SJSA1 (cell line): Measurements from ENCODE around the gene GRID2. TPM values are rescaled to one million over a fixed set of nuclear protein-coding genes. Genes with fewer than 3 reads are reported as not detected.

ENCODE experiments used
- DNase-seq, 2 experiments: peaks; one replicate each; pipeline ENCODE4 v3.0.0-alpha.2; 2015 to 2020; ENCODE audit warnings: low spot score in 2 of 2, low read depth in 1 of 2
- H3K27ac ChIP-seq: fragments of 250-450 bp; sonication (Bioruptor Pico); 2 replicates; pipeline ENCODE4 v1.5.1; 2020; ENCODE audit warnings: mild to moderate bottlenecking, moderate library complexity
- H3K27me3 ChIP-seq: fragments of 250-450 bp; sonication (Bioruptor Pico); replicated peaks from 2 replicates; pipeline ENCODE4 v1.5.1; 2020; ENCODE audit warnings: mild to moderate bottlenecking, moderate library complexity
- H3K36me3 ChIP-seq: fragments of 250-450 bp; sonication (Bioruptor Pico); 2 replicates; pipeline ENCODE4 v1.5.1; 2020; ENCODE audit warnings: mild to moderate bottlenecking
- H3K4me1 ChIP-seq: fragments of 250-450 bp; sonication (Bioruptor Pico); replicated peaks from 2 replicates; pipeline ENCODE4 v1.6.1; 2021; ENCODE audit warnings: mild to moderate bottlenecking
- H3K4me3 ChIP-seq: fragments of 250-450 bp; sonication (Bioruptor Pico); 2 replicates; pipeline ENCODE4 v1.5.1; 2020; ENCODE audit warnings: mild to moderate bottlenecking
- H3K9me3 ChIP-seq: fragments of 250-450 bp; sonication (Bioruptor Pico); replicated peaks from 2 replicates; pipeline ENCODE4 v1.5.1; 2020; ENCODE audit warnings: mild to moderate bottlenecking
- total RNA-seq: library from RNA; depleted of rRNA; stranded (reverse); fragments of >200 nt; shearing (Covaris generic); gene quantifications from 2 replicates; pipeline ENCODE4 v1.2.3, GENCODE V29; 2014

GRID2 gene
- total RNA-seq, 1 experiment from 2014 or later = not detected

DNA sequence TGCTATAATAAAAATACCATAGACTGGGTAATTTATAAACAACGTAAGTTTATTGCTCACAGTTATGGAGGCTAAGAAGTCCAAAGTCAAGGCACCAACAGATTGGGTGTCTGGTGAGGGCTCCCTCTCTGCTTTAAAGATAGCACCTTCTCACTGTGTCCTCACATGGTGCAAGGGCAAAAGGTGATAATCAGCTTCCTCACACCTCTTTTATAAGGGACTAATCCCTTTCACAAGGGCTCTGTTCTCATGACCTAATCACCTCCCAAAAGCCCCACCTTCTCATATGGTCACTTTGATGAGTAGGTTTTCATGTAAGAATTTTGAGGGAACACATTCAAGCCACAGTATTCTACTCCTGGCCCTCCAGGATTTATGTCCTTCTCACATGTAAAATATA is 883.1 kb downstream of the GRID2 start:
- Histone ChIP-seq H3K9me3 (no peaks in the 10 kb centered on the region), H3K36me3 (no peaks in the 10 kb centered on the region), H3K4me1 (no peaks in the 10 kb centered on the region), H3K27me3 (no peaks in the 10 kb centered on the region), H3K4me3 (no peak overlapping the region), H3K27ac (no peak overlapping the region)
- no peak for DNase-seq

- Histone ChIP-seq H3K4me3 (no peak overlapping the region), H3K36me3 (no peaks in the 10 kb centered on the region), H3K27me3 (no peaks in the 10 kb centered on the region), H3K9me3 (no peaks in the 10 kb centered on the region), H3K27ac (no peak overlapping the region), H3K4me1 (no peaks in the 10 kb centered on the region)
- no peak for DNase-seq
Measured at GRCh38 chr4:93187466-93187865, 883.7 kb downstream of the GRID2 start.

DNA sequence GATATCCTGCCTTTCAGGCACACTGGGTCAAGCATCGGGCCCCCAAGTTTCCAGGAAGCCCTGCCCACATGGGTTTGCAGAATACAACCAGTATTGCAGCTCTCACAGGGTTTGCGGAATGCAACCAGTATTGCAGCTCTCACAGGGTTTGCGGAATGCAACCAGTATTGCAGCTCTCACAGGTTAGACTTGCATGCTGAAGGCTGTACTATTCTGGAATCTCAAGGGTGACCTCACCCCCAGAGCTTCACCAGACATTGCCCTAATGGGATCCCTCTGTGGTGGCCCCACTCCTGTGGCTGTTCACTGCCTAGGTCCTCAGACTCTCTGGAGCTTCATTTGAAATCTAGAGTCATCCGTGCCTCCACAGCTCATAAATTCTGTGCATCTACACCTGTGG is 884.1 kb downstream of the GRID2 start:
- no peak for DNase-seq
- no peaks in the 10 kb centered on the region for H3K9me3 ChIP-seq
- H3K4me1 ChIP-seq = no peaks in the 10 kb centered on the region
- no peaks in the 10 kb centered on the region for H3K36me3 ChIP-seq
- no peak overlapping the region for H3K27ac ChIP-seq
- H3K27me3 ChIP-seq = no peaks in the 10 kb centered on the region
- H3K4me3 ChIP-seq = no peak overlapping the region

- Histone ChIP-seq H3K4me3 (no peak overlapping the region), H3K27me3 (no peaks in the 10 kb centered on the region), H3K36me3 (no peaks in the 10 kb centered on the region), H3K27ac (no peak overlapping the region), H3K9me3 (no peaks in the 10 kb centered on the region), H3K4me1 (no peaks in the 10 kb centered on the region)
- peak in 1 of 2 experiments; percentile 16 for DNase-seq
Measured at GRCh38 chr4:93199492-93199891, 895.7 kb downstream of the GRID2 start.

DNA sequence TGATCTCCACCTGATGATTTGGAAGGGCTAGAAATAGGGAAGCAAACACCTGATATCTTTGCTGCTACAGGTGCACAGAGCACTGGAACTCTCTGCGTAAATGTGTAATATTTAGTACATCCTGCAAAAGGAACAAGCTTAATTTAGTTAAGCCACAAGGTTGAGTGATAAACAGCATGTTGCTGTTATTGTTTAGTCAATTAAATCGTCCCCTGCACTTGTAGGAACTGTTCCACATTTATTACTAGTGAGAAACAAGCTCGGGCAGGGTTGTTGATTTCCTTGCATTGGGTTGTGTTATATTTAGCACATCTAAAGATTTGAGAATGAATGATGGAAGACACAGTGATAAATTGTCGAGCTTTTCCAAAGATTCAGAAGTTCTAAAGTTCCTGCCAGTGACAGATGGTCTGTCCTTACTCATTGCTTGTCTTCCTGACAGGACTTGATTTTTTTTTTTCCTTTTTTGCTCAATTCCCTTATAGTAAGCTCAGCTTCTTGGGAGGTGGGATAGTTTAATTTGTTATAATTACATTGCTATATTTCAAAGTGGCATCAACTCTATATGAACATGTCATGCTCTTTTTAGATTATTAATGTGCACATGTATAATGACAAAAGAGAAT is 897.8 kb downstream of the GRID2 start:
- Histone ChIP-seq H3K4me1 (no peaks in the 10 kb centered on the region), H3K36me3 (no peaks in the 10 kb centered on the region)

GRCh38 chr4:93203708-93204107 is 899.9 kb downstream of the GRID2 start:
- Histone ChIP-seq H3K9me3 (no peaks in the 10 kb centered on the region), H3K27ac (no peak overlapping the region), H3K36me3 (no peaks in the 10 kb centered on the region), H3K4me1 (no peaks in the 10 kb centered on the region), H3K27me3 (no peaks in the 10 kb centered on the region), H3K4me3 (no peak overlapping the region)
- no peak for DNase-seq

More for the DNA sequence above, 897.8 kb downstream of the GRID2 start:
- Histone ChIP-seq H3K9me3 (no peaks in the 10 kb centered on the region), H3K27me3 (no peaks in the 10 kb centered on the region), H3K27ac (no peak overlapping the region), H3K4me3 (no peak overlapping the region)
- no peak for DNase-seq

DNA sequence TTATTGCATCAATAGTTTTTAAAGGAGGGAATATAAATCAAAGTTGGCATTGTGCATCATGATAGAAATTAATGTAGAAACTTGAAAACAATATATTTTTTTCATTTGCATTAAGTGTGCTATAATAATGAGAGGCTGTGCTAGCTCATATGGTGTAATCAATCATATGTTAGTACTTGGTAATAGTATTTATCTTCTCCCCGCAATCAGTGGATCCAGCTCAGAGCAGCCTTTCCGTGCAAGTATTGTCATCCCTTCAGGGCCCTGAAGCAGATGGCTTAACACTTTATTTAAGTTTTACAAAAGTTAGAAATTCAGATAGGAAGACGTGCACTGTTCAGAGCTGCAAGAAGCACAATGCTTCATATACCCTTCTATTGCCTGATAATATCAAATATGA is 908.5 kb downstream of the GRID2 start:
- 0 out of 2 replicates have a peak, but pooled peaks cover 3% of the 10 kb centered on the region for H3K27me3 ChIP-seq
- DNase-seq = no peak
- H3K27ac ChIP-seq = no peak overlapping the region
- H3K36me3 ChIP-seq = no peaks in the 10 kb centered on the region
- no peaks in the 10 kb centered on the region for H3K4me1 ChIP-seq
- no peak overlapping the region for H3K4me3 ChIP-seq
- no peaks in the 10 kb centered on the region for H3K9me3 ChIP-seq

GRCh38 chr4:93216646-93217045 is 912.9 kb downstream of the GRID2 start:
- Histone ChIP-seq H3K36me3 (no peaks in the 10 kb centered on the region), H3K4me1 (no peaks in the 10 kb centered on the region), H3K27me3 (0 out of 2 replicates have a peak, but pooled peaks cover 3% of the 10 kb centered on the region), H3K27ac (no peak overlapping the region), H3K9me3 (no peaks in the 10 kb centered on the region), H3K4me3 (no peak overlapping the region)
- no peak for DNase-seq

DNA sequence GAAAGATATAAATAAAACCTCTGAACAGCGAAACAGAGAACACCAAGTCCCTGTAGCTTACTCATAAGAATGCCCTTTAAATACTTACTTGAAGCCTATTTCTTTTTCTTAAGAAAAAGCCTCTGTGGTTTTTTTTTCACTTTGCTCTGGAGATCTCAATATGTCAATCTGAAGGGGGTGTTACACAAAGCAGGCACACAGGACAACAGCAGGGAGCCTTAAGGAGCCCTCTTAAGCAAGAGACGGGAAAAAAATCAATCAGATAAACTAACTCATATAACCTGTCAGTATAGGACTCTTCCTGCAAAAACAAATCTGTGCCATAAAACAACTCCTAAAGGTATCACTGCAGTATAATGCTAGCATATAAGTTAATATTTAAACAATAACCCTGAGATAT is 913.7 kb downstream of the GRID2 start:
- H3K27me3 ChIP-seq = 0 out of 2 replicates have a peak, but pooled peaks cover 3% of the 10 kb centered on the region
- H3K4me3 ChIP-seq = no peak overlapping the region
- no peaks in the 10 kb centered on the region for H3K4me1 ChIP-seq
- no peaks in the 10 kb centered on the region for H3K9me3 ChIP-seq
- H3K36me3 ChIP-seq = no peaks in the 10 kb centered on the region
- H3K27ac ChIP-seq = no peak overlapping the region
- no peak for DNase-seq

DNA sequence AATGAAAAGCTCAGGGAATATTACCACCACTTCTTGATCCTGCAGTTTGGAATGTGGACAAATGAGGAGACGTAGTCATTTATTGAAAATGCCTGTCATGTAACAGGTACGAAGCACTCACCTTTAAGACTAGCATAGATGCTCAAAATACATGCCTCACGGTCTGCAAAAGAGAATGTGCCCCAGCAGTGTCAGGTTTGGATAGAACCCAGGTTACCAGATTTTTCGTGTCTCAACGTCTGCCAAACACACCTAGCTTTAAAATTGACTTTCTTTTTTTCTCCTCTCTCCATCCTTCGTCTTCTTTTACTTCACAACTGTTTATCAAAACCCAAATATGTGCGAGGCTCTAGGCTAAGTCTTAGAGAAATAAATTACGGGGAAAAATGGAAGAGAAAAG is 918.0 kb downstream of the GRID2 start:
- Histone ChIP-seq H3K27ac (no peak overlapping the region), H3K4me1 (no peaks in the 10 kb centered on the region), H3K27me3 (0 out of 2 replicates have a peak, but pooled peaks cover 3% of the 10 kb centered on the region), H3K36me3 (no peaks in the 10 kb centered on the region), H3K4me3 (no peak overlapping the region), H3K9me3 (no peaks in the 10 kb centered on the region)
- DNase-seq = no peak

DNA sequence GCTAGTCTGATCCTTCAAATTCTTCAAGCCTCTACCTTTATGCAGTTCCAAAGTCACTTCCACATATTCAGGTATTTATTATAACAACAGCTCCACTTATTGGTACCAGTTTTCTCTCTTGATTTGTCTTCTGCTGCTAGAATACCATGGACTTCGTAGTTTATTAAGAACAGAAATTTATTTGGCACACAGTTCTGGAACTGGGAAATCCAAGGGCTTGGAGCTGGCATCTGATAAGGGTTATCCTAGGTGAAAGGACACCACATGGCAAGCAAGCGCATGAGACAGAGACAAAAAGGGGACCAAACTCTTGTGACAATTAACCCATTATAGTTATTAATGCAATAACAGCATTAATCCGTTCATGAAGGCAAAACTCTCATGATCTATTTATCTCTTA is 924.3 kb downstream of the GRID2 start:
- no peaks in the 10 kb centered on the region for H3K9me3 ChIP-seq
- DNase-seq = no peak
- no peaks in the 10 kb centered on the region for H3K4me1 ChIP-seq
- no peak overlapping the region for H3K27ac ChIP-seq
- H3K4me3 ChIP-seq = no peak overlapping the region
- no peaks in the 10 kb centered on the region for H3K36me3 ChIP-seq
- H3K27me3 ChIP-seq = no peaks in the 10 kb centered on the region

DNA sequence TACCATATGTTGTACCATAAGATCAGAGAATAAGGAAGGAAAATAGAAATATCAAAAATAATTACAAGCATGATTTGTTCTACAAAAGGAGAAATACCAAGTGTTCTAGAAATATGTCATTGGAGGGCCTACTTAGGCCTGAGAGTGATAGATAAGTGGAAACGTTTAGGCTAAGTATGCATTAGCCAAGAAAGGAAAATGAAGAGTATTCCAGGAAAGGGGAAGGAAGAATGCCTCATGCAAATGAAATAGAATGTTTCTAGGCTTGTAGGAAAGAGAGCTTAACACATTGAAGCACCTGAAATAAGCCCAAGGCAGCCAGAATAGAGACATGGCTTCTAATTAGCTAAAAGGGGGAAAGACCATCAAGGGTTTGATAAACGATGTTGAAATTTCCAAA is 929.1 kb downstream of the GRID2 start:
- no peaks in the 10 kb centered on the region for H3K36me3 ChIP-seq
- H3K27ac ChIP-seq = no peak overlapping the region
- H3K27me3 ChIP-seq = no peaks in the 10 kb centered on the region
- H3K4me1 ChIP-seq = no peaks in the 10 kb centered on the region
- no peak for DNase-seq
- H3K9me3 ChIP-seq = no peaks in the 10 kb centered on the region
- no peak overlapping the region for H3K4me3 ChIP-seq

DNA sequence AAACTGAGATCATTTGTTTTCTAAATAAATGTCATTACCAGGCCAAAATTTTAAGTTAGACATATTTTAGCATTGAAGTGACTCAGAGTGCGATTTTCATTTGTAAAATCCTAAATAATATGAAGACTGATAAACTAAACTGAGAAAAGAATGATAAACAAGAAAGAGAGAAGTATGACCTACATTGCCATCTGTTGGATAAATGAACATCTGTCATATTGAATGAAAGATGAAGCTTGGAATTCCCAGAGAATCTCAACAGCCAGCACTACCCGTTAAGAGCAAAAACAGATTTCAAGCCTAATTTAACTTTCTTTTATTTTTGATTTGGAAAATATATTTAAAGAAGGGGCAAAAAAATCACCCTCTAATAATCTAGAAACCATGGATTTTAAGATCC is 933.8 kb downstream of the GRID2 start:
- Histone ChIP-seq H3K4me1 (no peaks in the 10 kb centered on the region), H3K4me3 (no peak overlapping the region), H3K36me3 (no peaks in the 10 kb centered on the region), H3K9me3 (no peaks in the 10 kb centered on the region), H3K27me3 (no peaks in the 10 kb centered on the region), H3K27ac (no peak overlapping the region)
- no peak for DNase-seq

DNA sequence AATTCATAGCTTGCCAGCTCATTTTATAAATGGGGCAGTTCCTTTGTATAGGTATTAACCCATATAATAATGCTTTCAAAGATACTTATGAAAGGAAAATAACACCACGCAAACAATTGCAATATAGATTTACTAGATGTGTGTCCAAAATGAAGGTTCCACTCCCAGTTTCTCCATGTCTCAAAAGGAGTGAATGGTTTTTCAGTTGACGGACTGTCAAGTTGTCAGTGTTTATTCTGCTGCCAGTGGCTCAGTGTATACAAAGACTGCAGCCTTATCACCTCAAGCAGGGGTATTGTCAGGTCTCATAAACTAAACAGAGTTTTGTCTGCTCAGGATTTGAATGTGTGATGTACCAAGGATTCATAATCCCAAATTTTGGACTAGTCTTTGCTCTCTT is 939.5 kb downstream of the GRID2 start:
- DNase-seq = no peak
- Histone ChIP-seq H3K27me3 (no peaks in the 10 kb centered on the region), H3K9me3 (no peaks in the 10 kb centered on the region), H3K4me1 (no peaks in the 10 kb centered on the region), H3K27ac (no peak overlapping the region), H3K36me3 (no peaks in the 10 kb centered on the region), H3K4me3 (no peak overlapping the region)

DNA sequence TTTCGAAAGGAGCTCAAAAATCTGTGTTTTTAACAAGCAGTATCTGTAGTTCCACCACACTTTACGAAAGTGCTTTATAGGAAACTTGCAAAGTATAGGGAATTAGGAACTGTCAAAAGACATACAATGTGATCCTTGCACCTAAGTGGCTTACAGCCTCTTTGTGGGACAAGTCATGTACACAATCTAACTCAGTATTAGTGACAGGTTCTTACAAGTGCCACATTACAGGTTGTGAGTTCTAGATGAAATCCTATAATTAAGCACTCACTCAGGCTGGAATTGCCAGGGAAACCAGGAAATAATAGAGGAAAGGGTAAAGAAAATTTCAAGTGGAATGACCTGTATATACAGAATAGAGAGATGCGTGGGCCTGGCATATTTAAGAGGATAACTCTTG is 957.4 kb downstream of the GRID2 start:
- no peak for DNase-seq
- H3K27me3 ChIP-seq = peaks cover 5% of the 10 kb centered on the region; the same call in 1 of the 2 replicates

More for the DNA sequence above, 957.4 kb downstream of the GRID2 start:
- no peak overlapping the region for H3K27ac ChIP-seq
- H3K4me1 ChIP-seq = no peaks in the 10 kb centered on the region
- H3K9me3 ChIP-seq = no peaks in the 10 kb centered on the region
- H3K36me3 ChIP-seq = no peaks in the 10 kb centered on the region
- H3K4me3 ChIP-seq = no peak overlapping the region
